KMS-11 (cell line): Measurements from ENCODE around the gene SERGEF.

Experiments
- H2AFZ ChIP-seq: fragments of 200-600 bp; sonication (generic); 2 replicates; pipeline ENCODE4 v1.6.1; 2016; ENCODE audit warnings: antibody characterized with exemption, mixed run types, low read depth
- H3K27ac ChIP-seq: fragments of 200-600 bp; sonication (generic); 2 replicates; pipeline ENCODE4 v1.6.1; 2016; ENCODE audit warnings: mild to moderate bottlenecking, mixed run types
- H3K27me3 ChIP-seq: fragments of 200-600 bp; sonication (generic); 2 replicates; pipeline ENCODE4 v1.6.1; 2017; ENCODE audit warnings: mild to moderate bottlenecking, low read depth, mixed run types, moderate library complexity; ENCODE audit not compliant: insufficient read depth
- H3K36me3 ChIP-seq: fragments of 200-600 bp; sonication (generic); 2 replicates; pipeline ENCODE4 v1.6.1; 2017; ENCODE audit warnings: mild to moderate bottlenecking, mixed run types; ENCODE audit not compliant: insufficient read depth
- H3K4me1 ChIP-seq: fragments of 200-600 bp; sonication (generic); 2 replicates; pipeline ENCODE4 v1.6.1; 2016; ENCODE audit warnings: mild to moderate bottlenecking, low read depth, mixed run types; ENCODE audit not compliant: poor library complexity, severe bottlenecking
- H3K4me2 ChIP-seq: fragments of 200-600 bp; sonication (generic); 2 replicates; pipeline ENCODE4 v1.7.0; 2016; ENCODE audit warnings: mild to moderate bottlenecking, mixed run types
- H3K4me3 ChIP-seq: fragments of 200-600 bp; sonication (generic); IDR thresholded peaks from 2 replicates; pipeline ENCODE4 v1.6.1; 2017; ENCODE audit warnings: low read depth, low read length, mixed read lengths; ENCODE audit not compliant: insufficient read depth
- H3K79me2 ChIP-seq: fragments of 200-600 bp; sonication (generic); 2 replicates; pipeline ENCODE4 v1.6.1; 2016; ENCODE audit warnings: low read depth, mixed run types; ENCODE audit not compliant: insufficient read depth
- H3K9ac ChIP-seq: fragments of 200-600 bp; sonication (generic); 2 replicates; pipeline ENCODE4 v1.6.1; 2016; ENCODE audit warnings: mild to moderate bottlenecking, mixed run types
- H4K20me1 ChIP-seq: fragments of 200-600 bp; sonication (generic); 2 replicates; pipeline ENCODE4 v1.6.1; 2016; ENCODE audit warnings: mild to moderate bottlenecking, mixed run types; ENCODE audit not compliant: insufficient read depth
- TF ChIP-seq, protein P1 (sequence below): fragments of 200-600 bp; sonication (generic); conservative IDR thresholded peaks from 2 replicates; pipeline ENCODE4 v1.6.1; 2017; ENCODE audit warnings: low read depth, mild to moderate bottlenecking, antibody characterized with exemption, low read length, moderate library complexity, mixed read lengths

SERGEF gene

DNA sequence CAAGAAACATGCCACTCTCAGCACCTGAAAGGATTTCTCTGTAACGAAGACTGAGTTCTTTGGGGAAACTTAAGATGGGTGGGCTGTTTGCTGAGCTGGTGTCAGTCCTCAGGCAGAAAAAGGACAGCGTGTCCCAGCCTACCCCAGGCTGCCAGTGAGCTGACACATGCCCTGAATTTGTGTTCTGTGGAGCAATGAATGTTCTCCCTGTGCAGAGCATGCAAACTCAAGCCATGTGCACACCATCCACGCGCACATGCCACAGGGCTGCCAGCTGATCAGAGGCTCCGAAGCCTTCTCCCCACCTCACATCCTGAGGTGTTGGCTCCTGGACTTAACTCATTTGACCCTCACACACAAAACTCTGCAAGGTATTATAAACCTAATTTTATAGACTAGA is 173.4 kb downstream of the SERGEF start:
- Histone ChIP-seq H3K27ac (no peak overlapping the region), H3K4me2 (no peak overlapping the region), H3K4me3 (no peak overlapping the region), H3K4me1 (no peaks in the 10 kb centered on the region), H3K36me3 (no peaks in the 10 kb centered on the region), H2AFZ (no peak overlapping the region), H3K79me2 (no peaks in the 10 kb centered on the region), H3K9ac (no peak overlapping the region), H4K20me1 (no peaks in the 10 kb centered on the region), H3K27me3 (no peaks in the 10 kb centered on the region)
- TF ChIP-seq, protein P1, sequence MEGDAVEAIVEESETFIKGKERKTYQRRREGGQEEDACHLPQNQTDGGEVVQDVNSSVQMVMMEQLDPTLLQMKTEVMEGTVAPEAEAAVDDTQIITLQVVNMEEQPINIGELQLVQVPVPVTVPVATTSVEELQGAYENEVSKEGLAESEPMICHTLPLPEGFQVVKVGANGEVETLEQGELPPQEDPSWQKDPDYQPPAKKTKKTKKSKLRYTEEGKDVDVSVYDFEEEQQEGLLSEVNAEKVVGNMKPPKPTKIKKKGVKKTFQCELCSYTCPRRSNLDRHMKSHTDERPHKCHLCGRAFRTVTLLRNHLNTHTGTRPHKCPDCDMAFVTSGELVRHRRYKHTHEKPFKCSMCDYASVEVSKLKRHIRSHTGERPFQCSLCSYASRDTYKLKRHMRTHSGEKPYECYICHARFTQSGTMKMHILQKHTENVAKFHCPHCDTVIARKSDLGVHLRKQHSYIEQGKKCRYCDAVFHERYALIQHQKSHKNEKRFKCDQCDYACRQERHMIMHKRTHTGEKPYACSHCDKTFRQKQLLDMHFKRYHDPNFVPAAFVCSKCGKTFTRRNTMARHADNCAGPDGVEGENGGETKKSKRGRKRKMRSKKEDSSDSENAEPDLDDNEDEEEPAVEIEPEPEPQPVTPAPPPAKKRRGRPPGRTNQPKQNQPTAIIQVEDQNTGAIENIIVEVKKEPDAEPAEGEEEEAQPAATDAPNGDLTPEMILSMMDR: no peak

DNA sequence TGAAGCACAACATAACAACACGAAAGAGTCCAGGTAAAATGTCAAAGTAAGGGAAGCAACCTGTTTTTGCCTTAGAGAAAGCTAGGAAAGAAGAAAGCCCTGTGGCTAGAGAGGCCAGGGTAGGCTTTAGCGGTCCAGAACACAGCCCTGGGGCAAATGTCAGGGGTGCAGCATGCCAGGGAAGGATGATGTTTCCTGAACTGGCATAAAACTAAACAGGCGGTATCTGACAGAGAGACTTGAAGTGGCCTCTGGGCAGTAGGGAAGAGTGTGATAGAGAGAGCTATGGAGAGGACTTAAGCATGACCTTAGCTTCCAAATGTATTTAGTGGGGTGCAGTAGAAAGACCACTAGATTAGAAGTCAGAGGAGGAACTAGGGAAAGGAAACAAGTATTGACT is 174.7 kb downstream of the SERGEF start:
- no peak overlapping the region for H3K4me3 ChIP-seq
- H2AFZ ChIP-seq: no peak overlapping the region
- no peaks in the 10 kb centered on the region for H3K36me3 ChIP-seq
- no peak overlapping the region for H3K4me2 ChIP-seq
- H3K27me3 ChIP-seq: no peaks in the 10 kb centered on the region
- no peaks in the 10 kb centered on the region for H3K79me2 ChIP-seq
- no peaks in the 10 kb centered on the region for H3K4me1 ChIP-seq
- H3K27ac ChIP-seq: no peak overlapping the region
- TF ChIP-seq, protein P1: no peak
- no peak overlapping the region for H3K9ac ChIP-seq
- H4K20me1 ChIP-seq: no peaks in the 10 kb centered on the region

DNA sequence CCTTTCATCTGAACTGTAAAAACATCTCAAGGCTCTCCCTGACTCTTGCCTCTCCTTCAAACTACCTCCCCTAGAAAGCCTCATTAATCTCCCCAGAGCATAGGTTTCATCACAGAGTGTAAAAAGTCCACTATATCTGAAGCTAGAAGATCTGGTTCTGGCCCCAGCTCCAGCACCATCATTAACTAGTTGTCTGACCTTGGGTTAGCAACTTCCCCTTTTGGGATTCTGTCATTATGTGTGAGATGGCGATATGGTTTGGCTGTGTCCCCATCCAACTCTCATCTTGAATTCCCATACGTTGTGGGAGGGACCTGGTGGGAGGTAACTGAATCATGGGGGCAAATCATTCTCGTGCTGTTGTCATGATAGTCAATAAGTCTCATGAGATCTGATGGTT is 181.0 kb downstream of the SERGEF start:
- Histone ChIP-seq H4K20me1 (no peaks in the 10 kb centered on the region), H3K27ac (no peak overlapping the region), H3K4me3 (no peak overlapping the region), H3K9ac (no peak overlapping the region), H2AFZ (no peak overlapping the region), H3K36me3 (no peaks in the 10 kb centered on the region), H3K4me1 (no peaks in the 10 kb centered on the region), H3K27me3 (no peaks in the 10 kb centered on the region), H3K79me2 (no peaks in the 10 kb centered on the region), H3K4me2 (no peak overlapping the region)
- TF ChIP-seq, protein P1: no peak

DNA sequence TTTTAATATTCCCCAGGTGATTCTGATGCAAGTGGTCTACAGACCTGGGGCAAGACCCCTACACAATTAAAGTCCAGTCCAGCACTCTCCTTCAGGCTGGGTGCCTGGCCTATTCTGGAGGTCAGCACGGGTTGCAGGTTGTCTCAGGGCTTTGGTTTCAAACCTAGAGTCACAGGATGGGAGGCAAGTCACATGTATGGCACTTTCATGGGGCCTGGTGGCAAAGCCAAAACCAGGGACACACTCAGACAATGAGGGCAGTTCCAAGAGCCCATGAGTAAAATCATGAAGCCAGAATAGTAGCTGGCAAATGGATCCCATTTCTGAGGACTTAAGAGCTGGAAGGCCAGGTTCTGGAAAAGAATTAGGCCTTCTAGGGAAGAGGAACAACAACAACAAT is 181.6 kb downstream of the SERGEF start:
- no peak overlapping the region for H2AFZ ChIP-seq
- TF ChIP-seq, protein P1: no peak

More for the DNA sequence above, 181.6 kb downstream of the SERGEF start:
- Histone ChIP-seq H3K4me2 (no peak overlapping the region), H3K9ac (no peak overlapping the region), H3K4me3 (no peak overlapping the region), H4K20me1 (no peaks in the 10 kb centered on the region), H3K79me2 (no peaks in the 10 kb centered on the region), H3K27me3 (no peaks in the 10 kb centered on the region), H3K4me1 (no peaks in the 10 kb centered on the region), H3K27ac (no peak overlapping the region), H3K36me3 (no peaks in the 10 kb centered on the region)
